Measurements from ENCODE around the gene MYL12B. TPM values are rescaled to one million over a fixed set of nuclear protein-coding genes. Genes with fewer than 3 reads are reported as not detected.

Gene MYL12B
- total and polyA plus RNA-seq, 2 experiments from 2014 or later = 519 to 721 TPM

DNA sequence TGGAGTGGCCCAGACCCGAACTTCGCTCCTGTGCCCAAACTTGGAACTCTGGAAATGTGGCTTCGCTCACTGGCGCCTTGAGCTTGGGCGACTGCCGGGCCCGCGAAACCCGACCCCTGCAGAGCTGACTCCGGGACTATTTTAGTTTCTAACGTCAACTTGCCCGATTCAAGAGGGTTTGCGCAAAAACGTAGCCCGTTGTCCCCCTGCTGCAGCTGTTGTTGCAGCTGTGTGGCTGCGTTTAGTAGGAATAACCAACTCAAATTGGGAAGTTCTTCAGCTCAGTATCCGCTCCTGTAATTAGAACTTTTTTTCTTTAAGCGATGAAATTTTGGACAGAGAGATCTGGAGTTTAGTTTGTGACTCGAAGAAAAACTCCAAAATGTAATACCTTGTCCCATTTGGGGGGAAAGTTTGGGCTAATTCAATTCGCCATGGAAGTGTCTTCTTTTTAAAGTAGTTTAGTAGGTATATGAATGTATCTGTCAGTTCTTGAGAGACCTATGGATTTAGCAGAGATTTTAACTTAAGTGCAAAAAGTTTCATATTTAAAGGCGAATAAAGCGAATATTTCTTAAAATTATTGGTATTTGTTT is 13.8 kb upstream of the MYL12B start:
- Histone ChIP-seq H3K9me2 (replicated peaks; ENCODE audit: insufficient read depth) (no peaks in the 10 kb centered on the region), H3K4me3 (peak overlapping the region; percentile 59), H3K4me2 (peak overlapping the region; percentile 74), H3K9me3 (ENCODE audit: low read depth) (no peaks in the 10 kb centered on the region), H4K20me1 (ENCODE audit: insufficient read depth, poor library complexity, severe bottlenecking) (peaks cover 16% of the 10 kb centered on the region), H3K27me3 (no peaks in the 10 kb centered on the region), H3K4me1 (ENCODE audit: insufficient read depth) (peaks cover 18% of the 10 kb centered on the region), H2AFZ (peak overlapping the region; percentile 55), H3K79me2 (peaks cover 58% of the 10 kb centered on the region), H3K36me3 (replicated peaks; ENCODE audit: insufficient read depth, low read depth) (no peaks in the 10 kb centered on the region), H3K27ac (peak overlapping the region; percentile 97)
- TF ChIP-seq, protein P1, sequence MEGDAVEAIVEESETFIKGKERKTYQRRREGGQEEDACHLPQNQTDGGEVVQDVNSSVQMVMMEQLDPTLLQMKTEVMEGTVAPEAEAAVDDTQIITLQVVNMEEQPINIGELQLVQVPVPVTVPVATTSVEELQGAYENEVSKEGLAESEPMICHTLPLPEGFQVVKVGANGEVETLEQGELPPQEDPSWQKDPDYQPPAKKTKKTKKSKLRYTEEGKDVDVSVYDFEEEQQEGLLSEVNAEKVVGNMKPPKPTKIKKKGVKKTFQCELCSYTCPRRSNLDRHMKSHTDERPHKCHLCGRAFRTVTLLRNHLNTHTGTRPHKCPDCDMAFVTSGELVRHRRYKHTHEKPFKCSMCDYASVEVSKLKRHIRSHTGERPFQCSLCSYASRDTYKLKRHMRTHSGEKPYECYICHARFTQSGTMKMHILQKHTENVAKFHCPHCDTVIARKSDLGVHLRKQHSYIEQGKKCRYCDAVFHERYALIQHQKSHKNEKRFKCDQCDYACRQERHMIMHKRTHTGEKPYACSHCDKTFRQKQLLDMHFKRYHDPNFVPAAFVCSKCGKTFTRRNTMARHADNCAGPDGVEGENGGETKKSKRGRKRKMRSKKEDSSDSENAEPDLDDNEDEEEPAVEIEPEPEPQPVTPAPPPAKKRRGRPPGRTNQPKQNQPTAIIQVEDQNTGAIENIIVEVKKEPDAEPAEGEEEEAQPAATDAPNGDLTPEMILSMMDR (IDR thresholded peaks at IDR 0.05; ENCODE audit: poor library complexity) = peak; percentile 2
- TF ChIP-seq EZH2 (IDR thresholded peaks at IDR 0.05; ENCODE audit: borderline replicate concordance) = no peak
- DNase-seq (ENCODE audit: low spot score) = peak; percentile 53
- under 1% methylated on average over 22 of the region's 22 CpGs for WGBS (ENCODE audit: low lambda C conversion rate, missing lambda C conversion rate)

DNA sequence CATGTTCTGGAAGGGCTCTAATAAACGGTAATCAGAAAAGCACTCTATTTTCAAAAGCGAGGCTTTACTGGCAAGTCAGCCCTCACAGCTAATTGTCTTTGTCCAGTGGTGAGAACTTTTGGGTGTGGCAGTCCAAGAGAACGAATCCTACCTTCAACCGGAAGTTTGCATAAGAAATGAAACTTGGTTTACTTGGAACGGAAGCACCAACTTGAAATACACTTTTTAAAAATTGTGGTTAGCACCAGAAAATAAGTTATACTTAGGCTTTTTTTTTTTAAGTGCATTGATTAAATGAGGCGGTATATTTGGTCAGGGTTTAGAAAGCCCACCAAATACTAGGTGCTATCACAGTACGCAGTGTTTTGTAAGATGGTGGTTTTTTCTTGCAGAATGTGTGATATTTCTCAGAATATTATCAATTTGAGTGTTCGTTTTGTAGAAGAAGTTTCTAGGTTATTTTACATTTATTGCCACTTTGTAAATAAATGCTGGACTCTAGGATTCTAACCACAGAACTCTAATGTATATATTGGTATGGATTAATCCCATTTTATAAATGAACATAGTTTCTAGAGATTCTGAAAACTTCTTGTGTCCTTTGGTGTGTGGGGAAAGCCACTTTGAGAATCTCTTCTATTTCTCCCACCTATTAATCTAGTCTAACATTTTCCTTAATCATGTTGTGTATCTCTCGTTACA is 13.1 kb upstream of the MYL12B start:
- Histone ChIP-seq H2AFZ (peak overlapping the region; percentile 6), H3K79me2 (peaks cover 65% of the 10 kb centered on the region), H3K9me3 (ENCODE audit: low read depth) (no peaks in the 10 kb centered on the region), H3K27ac (peak overlapping the region; percentile 97), H3K27me3 (no peaks in the 10 kb centered on the region), H3K36me3 (replicated peaks; ENCODE audit: insufficient read depth, low read depth) (no peaks in the 10 kb centered on the region), H3K4me2 (peak overlapping the region; percentile 74), H4K20me1 (ENCODE audit: insufficient read depth, poor library complexity, severe bottlenecking) (peaks cover 16% of the 10 kb centered on the region), H3K9me2 (replicated peaks; ENCODE audit: insufficient read depth) (no peaks in the 10 kb centered on the region), H3K4me1 (ENCODE audit: insufficient read depth) (peaks cover 18% of the 10 kb centered on the region), H3K4me3 (peak overlapping the region; percentile 59)
- peak; percentile 62 for DNase-seq (ENCODE audit: low spot score)
- 20% methylated on average over 9 of the region's 9 CpGs for WGBS (ENCODE audit: low lambda C conversion rate, missing lambda C conversion rate)
- TF ChIP-seq, protein P1 (IDR thresholded peaks at IDR 0.05; ENCODE audit: poor library complexity) = no peak
- TF ChIP-seq EZH2phosphoT487 (IDR thresholded peaks at IDR 0.05; ENCODE audit: low read depth, severe bottlenecking, unreplicated experiment) (no peak), EZH2 (IDR thresholded peaks at IDR 0.05; ENCODE audit: borderline replicate concordance) (no peak)

DNA sequence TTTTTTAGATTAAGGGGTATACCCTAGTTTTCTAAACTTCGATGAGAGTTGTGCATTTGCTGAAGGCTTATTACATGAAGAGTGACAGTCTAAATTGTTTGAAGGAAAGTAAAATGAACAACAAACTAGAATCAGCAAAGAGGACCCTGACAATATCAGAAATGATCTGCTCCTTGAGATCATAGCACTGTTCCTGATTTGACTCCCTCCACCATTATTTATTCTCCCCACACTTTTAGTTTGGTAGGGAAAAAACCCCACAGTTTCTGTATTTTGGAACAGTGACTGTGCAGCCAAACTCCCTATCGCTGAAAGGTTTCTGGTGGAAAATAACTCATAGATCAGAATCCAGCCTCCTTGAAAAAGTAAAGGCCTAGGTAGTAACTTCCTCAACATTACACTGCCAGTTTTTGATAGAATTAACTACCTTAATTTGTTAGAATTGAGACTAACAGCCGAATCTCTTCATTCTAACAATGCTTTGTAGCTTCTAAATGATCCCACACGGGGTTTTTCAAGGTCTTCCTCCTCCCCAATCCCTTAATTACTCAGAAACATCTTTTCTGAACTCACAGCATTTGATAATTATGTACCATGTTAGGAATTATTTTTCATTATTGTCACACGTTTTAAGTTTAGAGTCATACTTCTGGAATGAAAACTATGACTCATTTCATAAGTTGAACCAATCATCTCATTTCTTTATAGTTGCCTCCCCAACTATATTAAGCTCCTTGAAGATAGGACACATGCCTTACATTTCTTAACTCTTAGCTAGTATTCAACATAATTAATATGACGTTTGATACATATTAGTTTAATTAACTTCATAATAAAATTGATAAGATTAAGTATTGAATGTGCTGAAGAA is 11.5 kb upstream of the MYL12B start:
- Histone ChIP-seq H3K4me3 (no peak overlapping the region), H3K4me2 (peak overlapping the region; percentile 74), H3K79me2 (peaks cover 77% of the 10 kb centered on the region), H3K4me1 (ENCODE audit: insufficient read depth) (peaks cover 18% of the 10 kb centered on the region), H4K20me1 (ENCODE audit: insufficient read depth, poor library complexity, severe bottlenecking) (peaks cover 16% of the 10 kb centered on the region), H3K27me3 (no peaks in the 10 kb centered on the region), H2AFZ (no peak overlapping the region), H3K27ac (peak overlapping the region; percentile 79), H3K9me2 (replicated peaks; ENCODE audit: insufficient read depth) (no peaks in the 10 kb centered on the region), H3K36me3 (replicated peaks; ENCODE audit: insufficient read depth, low read depth) (no peaks in the 10 kb centered on the region), H3K9me3 (ENCODE audit: low read depth) (no peaks in the 10 kb centered on the region)
- 69% methylated on average over 6 of the region's 6 CpGs for WGBS (ENCODE audit: low lambda C conversion rate, missing lambda C conversion rate)
- TF ChIP-seq, protein P1 (IDR thresholded peaks at IDR 0.05; ENCODE audit: poor library complexity) = no peak
- TF ChIP-seq EZH2phosphoT487 (IDR thresholded peaks at IDR 0.05; ENCODE audit: low read depth, severe bottlenecking, unreplicated experiment) (no peak), EZH2 (IDR thresholded peaks at IDR 0.05; ENCODE audit: borderline replicate concordance) (no peak)
- DNase-seq (ENCODE audit: low spot score) = no peak
